Renal pelvis (tissue), 3 donors: ENCODE data around the gene HOXB6. TPM values are rescaled to one million over a fixed set of nuclear protein-coding genes. Genes with fewer than 3 reads are reported as not detected.

Source experiments
- polyA plus RNA-seq, 3 donors: library from polyadenylated mRNA; unstranded; fragments of 120-200 nt; gene quantifications; one replicate each; pipeline ENCODE4 v1.2.1, GENCODE V29; 2013; ENCODE audit not compliant: insufficient read length in 3 of 3

Gene HOXB6
- polyA plus RNA-seq, 3 donors, result 113 to 154 (median 147) TPM

Other genes with a start within 250 kb of the HOXB6 start
- 1 to 10 TPM; 9.0 to 9.9 (median 9.6) TPM for gene SKAP1, start 174.8 kb downstream of the HOXB6 start, polyA plus RNA-seq
- 1 to 10 TPM in 1 of 3 donors, under 1 TPM in 2; 0.16 to 1.0 (median 0.83) TPM for gene HOXB1, start 74.0 kb downstream of the HOXB6 start, polyA plus RNA-seq
- 10 to 100 TPM; 50.6 to 61.2 (median 58.4) TPM for gene HOXB2, start 59.9 kb downstream of the HOXB6 start, polyA plus RNA-seq
- gene HOXB4, start 26.6 kb downstream of the HOXB6 start, polyA plus RNA-seq, result 10 to 100 TPM; 12.7 to 22.9 (median 21.9) TPM
- 100 to 1,000 TPM; 135 to 254 (median 222) TPM for gene HOXB3, start 14.7 kb downstream of the HOXB6 start, polyA plus RNA-seq
- 10 to 100 TPM; 36.1 to 48.2 (median 47.4) TPM for gene HOXB5, start 11.2 kb downstream of the HOXB6 start, polyA plus RNA-seq
- gene HOXB7, start 6.0 kb upstream of the HOXB6 start, polyA plus RNA-seq, result 10 to 100 TPM; 53.4 to 59.9 (median 55.3) TPM
- 10 to 100 TPM; 57.9 to 64.7 (median 59.7) TPM for gene HOXB8, start 10.3 kb upstream of the HOXB6 start, polyA plus RNA-seq
- gene HOXB9, start 21.4 kb upstream of the HOXB6 start, polyA plus RNA-seq, result 10 to 100 TPM; 68.2 to 73.4 (median 69.0) TPM
- gene PRAC1, start 117.5 kb upstream of the HOXB6 start, polyA plus RNA-seq, result not detected
- not detected for gene PRAC2, start 118.2 kb upstream of the HOXB6 start, polyA plus RNA-seq
- not detected for gene HOXB13, start 123.8 kb upstream of the HOXB6 start, polyA plus RNA-seq
- gene TTLL6, start 212.2 kb upstream of the HOXB6 start, polyA plus RNA-seq, result under 1 TPM; 0.34 to 0.52 (median 0.40) TPM
- gene CALCOCO2, start 226.0 kb upstream of the HOXB6 start, polyA plus RNA-seq, result 10 to 100 TPM; 68.9 to 93.9 (median 76.6) TPM